ENCODE measurements around the gene KLF6. TPM values are rescaled to one million over a fixed set of nuclear protein-coding genes. Genes with fewer than 3 reads are reported as not detected.

KLF6 gene
- total and polyA plus RNA-seq, 2 donors (not counting 1 experiment from before 2014, with no cell fraction given) = 96.1 to 105 TPM

DNA sequence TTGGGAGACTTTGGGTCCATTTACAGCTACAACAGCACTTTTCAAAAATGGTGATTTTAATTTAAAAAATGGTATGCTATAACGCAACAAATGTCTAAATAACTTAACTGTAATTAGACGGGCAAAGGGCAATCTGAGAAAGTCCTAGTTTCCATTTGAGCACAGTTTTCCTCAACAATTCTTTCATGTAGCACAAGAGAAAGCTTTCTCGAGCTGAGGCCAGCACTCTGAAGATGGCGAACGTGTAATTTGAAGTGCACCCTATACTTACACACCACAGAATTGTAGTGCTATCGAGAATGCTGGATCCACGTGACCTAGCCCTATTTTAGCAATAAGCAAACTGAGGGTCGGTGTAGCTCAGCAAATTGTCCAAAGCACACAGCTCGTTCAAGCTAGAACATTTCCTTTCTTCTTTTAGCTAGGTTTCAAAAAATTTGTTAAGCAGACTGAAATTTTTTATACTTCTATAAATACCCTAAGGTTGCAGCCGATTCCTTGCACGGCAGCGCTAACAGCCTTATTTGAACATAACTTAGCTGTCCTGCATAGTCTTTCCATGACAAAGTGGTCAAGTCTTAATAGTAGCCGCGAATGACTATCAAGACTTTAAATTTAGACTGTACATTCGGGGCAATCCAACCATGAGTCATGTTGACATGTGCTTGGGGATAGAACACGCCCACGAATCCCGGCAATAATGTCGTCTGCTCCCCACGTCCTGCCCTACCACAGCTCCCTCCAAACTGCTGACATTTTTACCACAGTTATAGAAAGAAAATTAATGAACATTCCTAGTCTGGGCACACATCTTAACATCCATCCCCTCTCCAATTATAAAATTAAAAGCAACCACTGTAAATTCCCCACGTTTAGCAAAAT, 10.0 kb downstream of the KLF6 start:
- DNase-seq (ENCODE audit: low read depth in 2 of 2) = peak; percentile 94 to 95
- H4K20me1 ChIP-seq (ENCODE audit: control insufficient read depth, extremely low read depth, insufficient read depth, low read length) = no peaks in the 10 kb centered on the region
- H3K36me3 ChIP-seq (ENCODE audit: control insufficient read depth, insufficient read depth, low read length) = peaks cover 14% of the 10 kb centered on the region
- H3K27ac ChIP-seq (ENCODE audit: insufficient read depth, low read length) = peak overlapping the region; percentile 56
- peaks cover 20% of the 10 kb centered on the region for H3K4me1 ChIP-seq (ENCODE audit: control insufficient read depth, extremely low read depth, insufficient read depth, low read length)
- no peak overlapping the region for H3K4me2 ChIP-seq (ENCODE audit: extremely low read depth, insufficient read depth, low read length)
- no peak overlapping the region for H3K9ac ChIP-seq (ENCODE audit: insufficient read depth, low read length)
- no peaks in the 10 kb centered on the region for H3K9me3 ChIP-seq (ENCODE audit: control insufficient read depth, insufficient read depth, low read depth, low read length)
- no peak for TF ChIP-seq EZH2 (IDR thresholded peaks at IDR 0.05; ENCODE audit: low read length, missing control alignments)
- TF ChIP-seq, protein P1, sequence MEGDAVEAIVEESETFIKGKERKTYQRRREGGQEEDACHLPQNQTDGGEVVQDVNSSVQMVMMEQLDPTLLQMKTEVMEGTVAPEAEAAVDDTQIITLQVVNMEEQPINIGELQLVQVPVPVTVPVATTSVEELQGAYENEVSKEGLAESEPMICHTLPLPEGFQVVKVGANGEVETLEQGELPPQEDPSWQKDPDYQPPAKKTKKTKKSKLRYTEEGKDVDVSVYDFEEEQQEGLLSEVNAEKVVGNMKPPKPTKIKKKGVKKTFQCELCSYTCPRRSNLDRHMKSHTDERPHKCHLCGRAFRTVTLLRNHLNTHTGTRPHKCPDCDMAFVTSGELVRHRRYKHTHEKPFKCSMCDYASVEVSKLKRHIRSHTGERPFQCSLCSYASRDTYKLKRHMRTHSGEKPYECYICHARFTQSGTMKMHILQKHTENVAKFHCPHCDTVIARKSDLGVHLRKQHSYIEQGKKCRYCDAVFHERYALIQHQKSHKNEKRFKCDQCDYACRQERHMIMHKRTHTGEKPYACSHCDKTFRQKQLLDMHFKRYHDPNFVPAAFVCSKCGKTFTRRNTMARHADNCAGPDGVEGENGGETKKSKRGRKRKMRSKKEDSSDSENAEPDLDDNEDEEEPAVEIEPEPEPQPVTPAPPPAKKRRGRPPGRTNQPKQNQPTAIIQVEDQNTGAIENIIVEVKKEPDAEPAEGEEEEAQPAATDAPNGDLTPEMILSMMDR (conservative IDR thresholded peaks at IDR 0.05 in 1 of 2, IDR thresholded peaks at IDR 0.05 in 1 of 2; ENCODE audit: low read depth in 1 of 2, low read length in 2 of 2) = no peak
- H2AFZ ChIP-seq (ENCODE audit: low read length) = no peak overlapping the region
- no peak overlapping the region for H3K4me3 ChIP-seq (replicated peaks in 1 of 4; ENCODE audit: control extremely low read depth in 1 of 4, insufficient read depth in 1 of 4, low read depth in 3 of 4, low read length in 4 of 4)
- peaks cover 21% of the 10 kb centered on the region for H3K79me2 ChIP-seq (ENCODE audit: control insufficient read depth, insufficient read depth, low read length)
- H3K27me3 ChIP-seq (ENCODE audit: control insufficient read depth, insufficient read depth, low read length) = no peaks in the 10 kb centered on the region

- Histone ChIP-seq H3K27ac (ENCODE audit: insufficient read depth, low read length) (no peak overlapping the region), H3K27me3 (ENCODE audit: control insufficient read depth, insufficient read depth, low read length) (no peaks in the 10 kb centered on the region), H3K4me3 (replicated peaks in 1 of 4; ENCODE audit: control extremely low read depth in 1 of 4, insufficient read depth in 1 of 4, low read depth in 3 of 4, low read length in 4 of 4) (no peak overlapping the region), H3K9ac (ENCODE audit: insufficient read depth, low read length) (no peak overlapping the region), H3K4me1 (ENCODE audit: control insufficient read depth, extremely low read depth, insufficient read depth, low read length) (peaks cover 12% of the 10 kb centered on the region), H3K79me2 (ENCODE audit: control insufficient read depth, insufficient read depth, low read length) (peaks cover 13% of the 10 kb centered on the region), H3K9me3 (ENCODE audit: control insufficient read depth, insufficient read depth, low read depth, low read length) (no peaks in the 10 kb centered on the region), H2AFZ (ENCODE audit: low read length) (no peak overlapping the region), H3K36me3 (ENCODE audit: control insufficient read depth, insufficient read depth, low read length) (peaks cover 6% of the 10 kb centered on the region), H3K4me2 (ENCODE audit: extremely low read depth, insufficient read depth, low read length) (no peak overlapping the region), H4K20me1 (ENCODE audit: control insufficient read depth, extremely low read depth, insufficient read depth, low read length) (no peaks in the 10 kb centered on the region)
- DNase-seq (ENCODE audit: low read depth in 2 of 2) = peak; percentile 37 to 70
- no peak for TF ChIP-seq EZH2 (IDR thresholded peaks at IDR 0.05; ENCODE audit: low read length, missing control alignments)
- TF ChIP-seq, protein P1 (conservative IDR thresholded peaks at IDR 0.05 in 1 of 2, IDR thresholded peaks at IDR 0.05 in 1 of 2; ENCODE audit: low read depth in 1 of 2, low read length in 2 of 2) = no peak
Measured at GRCh38 chr10:3774018-3774813, 10.8 kb downstream of the KLF6 start.

GRCh38 chr10:3773460-3774017, 11.5 kb downstream of the KLF6 start:
- Histone ChIP-seq H3K36me3 (ENCODE audit: control insufficient read depth, insufficient read depth, low read length) (peaks cover 4% of the 10 kb centered on the region), H3K4me3 (replicated peaks in 1 of 4; ENCODE audit: control extremely low read depth in 1 of 4, insufficient read depth in 1 of 4, low read depth in 3 of 4, low read length in 4 of 4) (no peak overlapping the region), H3K9me3 (ENCODE audit: control insufficient read depth, insufficient read depth, low read depth, low read length) (no peaks in the 10 kb centered on the region), H3K9ac (ENCODE audit: insufficient read depth, low read length) (no peak overlapping the region), H3K27ac (ENCODE audit: insufficient read depth, low read length) (no peak overlapping the region), H3K27me3 (ENCODE audit: control insufficient read depth, insufficient read depth, low read length) (no peaks in the 10 kb centered on the region), H3K4me2 (ENCODE audit: extremely low read depth, insufficient read depth, low read length) (no peak overlapping the region), H2AFZ (ENCODE audit: low read length) (no peak overlapping the region), H3K4me1 (ENCODE audit: control insufficient read depth, extremely low read depth, insufficient read depth, low read length) (peaks cover 7% of the 10 kb centered on the region), H4K20me1 (ENCODE audit: control insufficient read depth, extremely low read depth, insufficient read depth, low read length) (no peaks in the 10 kb centered on the region), H3K79me2 (ENCODE audit: control insufficient read depth, insufficient read depth, low read length) (peaks cover 6% of the 10 kb centered on the region)
- peak in 1 of 2 donors; percentile 59 for DNase-seq (ENCODE audit: low read depth in 2 of 2)
- TF ChIP-seq EZH2 (IDR thresholded peaks at IDR 0.05; ENCODE audit: low read length, missing control alignments) = no peak
- TF ChIP-seq, protein P1 (conservative IDR thresholded peaks at IDR 0.05 in 1 of 2, IDR thresholded peaks at IDR 0.05 in 1 of 2; ENCODE audit: low read depth in 1 of 2, low read length in 2 of 2) = no peak

Measured in fibroblast of lung (primary cell).